H9 (cell line): ENCODE results near the gene NCBP1. TPM values are rescaled to one million over a fixed set of nuclear protein-coding genes. Genes with fewer than 3 reads are reported as not detected.

Experiments
- DNase-seq: peaks from one replicate; pipeline ENCODE4 v3.0.0-alpha.2; 2017
- H2AFZ ChIP-seq: one replicate; pipeline ENCODE4 v1.6.1; 2013; ENCODE audit warnings: mild to moderate bottlenecking, low read length, control low read depth, moderate library complexity
- H2AK5ac ChIP-seq: 2 replicates; pipeline ENCODE4 v1.6.1; 2013; ENCODE audit warnings: low read length, control low read depth, mixed read lengths; ENCODE audit not compliant: insufficient read length
- H2BK120ac ChIP-seq: one replicate; pipeline ENCODE4 v1.6.1; 2013; ENCODE audit warnings: low read depth, mild to moderate bottlenecking, low read length, control low read depth, inconsistent platforms; ENCODE audit not compliant: poor library complexity, severe bottlenecking
- H2BK12ac ChIP-seq: 2 replicates; pipeline ENCODE4 v1.6.1; 2013; ENCODE audit warnings: low read length, control low read depth, mixed read lengths, low read depth; ENCODE audit not compliant: insufficient read length
- H2BK15ac ChIP-seq: 2 replicates; pipeline ENCODE4 v1.6.1; 2013; ENCODE audit warnings: low read depth, low read length, control low read depth
- H2BK20ac ChIP-seq: one replicate; pipeline ENCODE4 v1.6.1; 2013; ENCODE audit warnings: low read depth, mild to moderate bottlenecking, low read length, control low read depth, inconsistent platforms; ENCODE audit not compliant: poor library complexity, severe bottlenecking
- H2BK5ac ChIP-seq: 2 replicates; pipeline ENCODE4 v1.6.1; 2013; ENCODE audit warnings: low read length, control low read depth, mixed read lengths; ENCODE audit not compliant: insufficient read length
- H3K14ac ChIP-seq: 2 replicates; pipeline ENCODE4 v1.6.1; 2013; ENCODE audit warnings: low read length, control low read depth; ENCODE audit not compliant: insufficient read depth
- H3K18ac ChIP-seq: 2 replicates; pipeline ENCODE4 v1.6.1; 2013; ENCODE audit warnings: low read depth, mild to moderate bottlenecking, mixed read lengths, low read length, control low read depth; ENCODE audit not compliant: insufficient read length
- H3K23ac ChIP-seq: 2 replicates; pipeline ENCODE4 v1.6.1; 2013; ENCODE audit warnings: low read length, control low read depth, mixed read lengths, low read depth; ENCODE audit not compliant: insufficient read length
- H3K23me2 ChIP-seq: 2 replicates; pipeline ENCODE4 v1.6.1; 2013; ENCODE audit warnings: low read depth, mild to moderate bottlenecking, mixed read lengths, low read length, control low read depth; ENCODE audit not compliant: insufficient read length, poor library complexity, severe bottlenecking
- H3K27ac ChIP-seq: 2 replicates; pipeline ENCODE4 v1.5.1; 2013; ENCODE audit warnings: low read length, control low read depth, mixed read lengths, low read depth; ENCODE audit not compliant: insufficient read length
- H3K27me3 ChIP-seq: 2 replicates; pipeline ENCODE4 v1.6.1; 2013; ENCODE audit warnings: low read length, control low read depth, inconsistent platforms; ENCODE audit not compliant: insufficient read depth
- H3K4ac ChIP-seq: 2 replicates; pipeline ENCODE4 v1.6.1; 2013; ENCODE audit warnings: low read depth, mild to moderate bottlenecking, control low read depth, inconsistent platforms, low read length, moderate library complexity
- H3K4me1 ChIP-seq: 2 replicates; pipeline ENCODE4 v1.6.1; 2013; ENCODE audit warnings: low read length, control low read depth, inconsistent platforms; ENCODE audit not compliant: insufficient read depth
- H3K4me2 ChIP-seq: 2 replicates; pipeline ENCODE4 v1.6.1; 2013; ENCODE audit warnings: low read length, control low read depth, mixed read lengths; ENCODE audit not compliant: insufficient read length, insufficient read depth
- H3K56ac ChIP-seq: 2 replicates; pipeline ENCODE4 v1.6.1; 2013; ENCODE audit warnings: low read depth, mild to moderate bottlenecking, mixed read lengths, low read length, control low read depth; ENCODE audit not compliant: insufficient read length
- H3K79me1 ChIP-seq: 2 replicates; pipeline ENCODE4 v1.6.1; 2013; ENCODE audit warnings: low read depth, mild to moderate bottlenecking, moderate library complexity, low read length, control low read depth, inconsistent platforms; ENCODE audit not compliant: insufficient read depth, poor library complexity, severe bottlenecking
- H3K79me2 ChIP-seq: 2 replicates; pipeline ENCODE4 v1.6.1; 2013; ENCODE audit warnings: low read length, control low read depth, inconsistent platforms; ENCODE audit not compliant: insufficient read depth
- H3K9ac ChIP-seq: 2 replicates; pipeline ENCODE4 v1.6.1; 2013; ENCODE audit warnings: low read length, control low read depth, mixed read lengths; ENCODE audit not compliant: insufficient read length; ENCODE audit errors: extremely low read depth
- H3K9me3 ChIP-seq: one replicate; pipeline ENCODE4 v1.6.1; 2013; ENCODE audit warnings: low read depth, low read length, inconsistent platforms; ENCODE audit not compliant: control insufficient read depth
- H3T11ph ChIP-seq: one replicate; pipeline ENCODE4 v1.6.1; 2013; ENCODE audit warnings: mild to moderate bottlenecking, low read length, control low read depth, inconsistent platforms
- H4K20me1 ChIP-seq: one replicate; pipeline ENCODE4 v1.6.1; 2013; ENCODE audit not compliant: control insufficient read depth, insufficient read length, insufficient read depth
- H4K5ac ChIP-seq: 2 replicates; pipeline ENCODE4 v1.6.1; 2013; ENCODE audit warnings: low read depth, mild to moderate bottlenecking, mixed read lengths, low read length, control low read depth; ENCODE audit not compliant: insufficient read length
- H4K8ac ChIP-seq: replicated peaks from 2 replicates; pipeline ENCODE4 v1.6.1; 2013; ENCODE audit warnings: low read length, control low read depth, mixed read lengths, low read depth; ENCODE audit not compliant: insufficient read length
- H4K91ac ChIP-seq: 2 replicates; pipeline ENCODE4 v1.6.1; 2013; ENCODE audit warnings: low read depth, mild to moderate bottlenecking, moderate library complexity, mixed read lengths, low read length, control low read depth; ENCODE audit not compliant: insufficient read length
- H3K27ac Mint-ChIP-seq, 3 experiments: 2 replicates in 2 of 3; 3 replicates in 1 of 3; pipeline ENCODE4 v1.8.0; 2020 to 2021; ENCODE audit warnings: mixed read lengths in 3 of 3, mild to moderate bottlenecking in 1 of 3, moderate library complexity in 1 of 3
- H3K27me3 Mint-ChIP-seq: 2 replicates; pipeline ENCODE4 v1.8.0; 2021; ENCODE audit warnings: low read depth, mild to moderate bottlenecking, moderate library complexity, mixed read lengths
- H3K36me3 Mint-ChIP-seq, 3 experiments: 2 replicates in 2 of 3; 3 replicates in 1 of 3; pipeline ENCODE4 v1.8.0; 2020 to 2021; ENCODE audit warnings: low read depth in 3 of 3, mixed read lengths in 3 of 3; ENCODE audit not compliant: insufficient read depth in 1 of 3
- H3K4me1 Mint-ChIP-seq, 2 experiments: 2 replicates each; pipeline ENCODE4 v1.8.0; 2020; ENCODE audit warnings: mixed read lengths in 2 of 2
- H3K4me3 Mint-ChIP-seq, 2 experiments: 2 replicates in 1 of 2; 3 replicates in 1 of 2; pipeline ENCODE4 v1.8.0; 2020 to 2021; ENCODE audit warnings: mild to moderate bottlenecking in 2 of 2, mixed read lengths in 2 of 2, moderate library complexity in 1 of 2
- H3K9me3 Mint-ChIP-seq, 2 experiments: 2 replicates in 1 of 2; 3 replicates in 1 of 2; pipeline ENCODE4 v1.8.0; 2020; ENCODE audit warnings: mild to moderate bottlenecking in 2 of 2, mixed read lengths in 2 of 2, moderate library complexity in 1 of 2
- WGBS: extraction: QIAGEN DNeasy Blood & Tissue Kit; methylation state at CpG from one replicate; pipeline ENCODE4 v1.1.7; 2013; ENCODE audit warnings: missing lambda C conversion rate, low lambda C conversion rate, mixed read lengths; ENCODE audit not compliant: insufficient read length; ENCODE audit errors: extremely low coverage; 5-methylcytosine and 5-hydroxymethylcytosine counted together
- total RNA-seq: library from RNA; stranded (reverse); gene quantifications from 2 replicates; pipeline ENCODE4 v1.2.1, GENCODE V29; 2021
- TF ChIP-seq, protein P1 (sequence below): fragments of 200-600 bp; sonication (generic); conservative IDR thresholded peaks from 3 replicates; pipeline ENCODE4 v1.8.0; 2021; ENCODE audit warnings: antibody characterized with exemption, mild to moderate bottlenecking

NCBP1 gene
- total RNA-seq, 1 experiment from 2014 or later, result 55.7 TPM

DNA sequence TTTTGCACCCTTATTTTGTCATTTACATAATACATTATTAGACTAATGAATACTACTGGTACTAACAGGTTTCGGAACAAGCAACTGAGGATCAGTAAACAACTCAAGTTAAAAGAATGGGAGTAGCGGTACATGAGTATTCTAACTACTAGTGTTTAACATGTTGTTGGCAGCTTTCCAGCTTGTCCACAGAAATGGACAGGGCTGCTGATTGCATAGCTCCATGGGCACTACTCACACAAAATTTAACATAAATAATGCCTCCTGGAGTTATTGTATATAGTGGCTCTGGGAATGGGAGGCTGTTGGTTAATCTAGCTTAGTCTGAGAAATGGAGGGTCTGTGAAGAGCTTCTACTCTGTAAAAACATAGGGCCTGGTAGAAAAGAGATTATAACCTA lies 6.7 kb downstream of the NCBP1 start:
- Histone ChIP-seq H3K18ac (no peak overlapping the region), H3K27me3 (no peaks in the 10 kb centered on the region), H3K56ac (no peak overlapping the region), H4K8ac (no peak overlapping the region), H4K91ac (no peak overlapping the region), H3K4ac (no peak overlapping the region), H3K4me1 (no peaks in the 10 kb centered on the region), H2BK5ac (no peak overlapping the region), H3T11ph (no peak overlapping the region), H3K9ac (no peak overlapping the region), H2AFZ (no peak overlapping the region), H3K23ac (no peak overlapping the region), H4K5ac (no peak overlapping the region), H2BK12ac (no peak overlapping the region), H3K79me1 (no peaks in the 10 kb centered on the region), H3K14ac (no peak overlapping the region), H3K23me2 (no peaks in the 10 kb centered on the region), H2AK5ac (no peak overlapping the region), H3K79me2 (peaks cover 19% of the 10 kb centered on the region), H2BK15ac (no peak overlapping the region), H3K27ac (no peak overlapping the region), H2BK120ac (no peak overlapping the region), H2BK20ac (no peak overlapping the region), H3K4me2 (no peak overlapping the region), H4K20me1 (no peaks in the 10 kb centered on the region), H3K9me3 (no peaks in the 10 kb centered on the region)
- Mint-ChIP-seq H3K9me3 (no peaks in the 10 kb centered on the region), H3K4me3 (no peak overlapping the region), H3K4me1 (peaks cover 19 to 21% of the 10 kb centered on the region in 2 experiments), H3K27ac (peak overlapping the region in 1 of 3 experiments; percentile 15; a peak in 2 of 7 replicates), H3K27me3 (no peaks in the 10 kb centered on the region), H3K36me3 (peaks cover 13 to 28% (median 27%) of the 10 kb centered on the region in 3 experiments; a peak in 6 of 7 replicates)
- TF ChIP-seq, protein P1, sequence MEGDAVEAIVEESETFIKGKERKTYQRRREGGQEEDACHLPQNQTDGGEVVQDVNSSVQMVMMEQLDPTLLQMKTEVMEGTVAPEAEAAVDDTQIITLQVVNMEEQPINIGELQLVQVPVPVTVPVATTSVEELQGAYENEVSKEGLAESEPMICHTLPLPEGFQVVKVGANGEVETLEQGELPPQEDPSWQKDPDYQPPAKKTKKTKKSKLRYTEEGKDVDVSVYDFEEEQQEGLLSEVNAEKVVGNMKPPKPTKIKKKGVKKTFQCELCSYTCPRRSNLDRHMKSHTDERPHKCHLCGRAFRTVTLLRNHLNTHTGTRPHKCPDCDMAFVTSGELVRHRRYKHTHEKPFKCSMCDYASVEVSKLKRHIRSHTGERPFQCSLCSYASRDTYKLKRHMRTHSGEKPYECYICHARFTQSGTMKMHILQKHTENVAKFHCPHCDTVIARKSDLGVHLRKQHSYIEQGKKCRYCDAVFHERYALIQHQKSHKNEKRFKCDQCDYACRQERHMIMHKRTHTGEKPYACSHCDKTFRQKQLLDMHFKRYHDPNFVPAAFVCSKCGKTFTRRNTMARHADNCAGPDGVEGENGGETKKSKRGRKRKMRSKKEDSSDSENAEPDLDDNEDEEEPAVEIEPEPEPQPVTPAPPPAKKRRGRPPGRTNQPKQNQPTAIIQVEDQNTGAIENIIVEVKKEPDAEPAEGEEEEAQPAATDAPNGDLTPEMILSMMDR, result no peak
- WGBS, result no CpG with 5 or more reads among the region's 2 CpGs
- DNase-seq, result no peak
